Activated T-helper 2 cell treated with anti-CD3 and anti-CD28 coated beads, Interferon-gamma antibody, Interleukin-2, Interleukin-4, amounts not matched to agents 10 μg/mL and 5 μg/mL and 100 μg/mL, durations not matched to agents 14 hours and 24 hours and 36 hours (primary cell): ENCODE data around the gene THYN1. TPM values are rescaled to one million over a fixed set of nuclear protein-coding genes. Genes with fewer than 3 reads are reported as not detected.
A peak's percentile ranks its signal among the peaks of the same experiment; 100 is the strongest.
"Not testable (repeated sequence)": the region's sequence is repeated elsewhere in the genome, so short reads cannot be mapped to it uniquely, and the experiment has no call there.

ENCODE experiments used
- DNase-seq: peaks from one replicate; pipeline ENCODE4 v3.0.0; 2021; ENCODE audit warnings: low spot score
- H3K27ac Mint-ChIP-seq: one replicate; pipeline ENCODE4 v1.8.0; 2021; ENCODE audit warnings: mixed read lengths
- H3K27me3 Mint-ChIP-seq: one replicate; pipeline ENCODE4 v1.8.0; 2021; ENCODE audit warnings: low read depth, mixed read lengths
- H3K36me3 Mint-ChIP-seq: one replicate; pipeline ENCODE4 v1.8.0; 2021; ENCODE audit warnings: low read depth, mixed read lengths
- H3K4me1 Mint-ChIP-seq: one replicate; pipeline ENCODE4 v1.8.0; 2021; ENCODE audit warnings: low read depth, mixed read lengths
- H3K4me3 Mint-ChIP-seq: one replicate; pipeline ENCODE4 v1.8.0; 2021; ENCODE audit warnings: low read depth, mild to moderate bottlenecking, moderate library complexity, mixed read lengths
- H3K9me3 Mint-ChIP-seq: one replicate; pipeline ENCODE4 v1.8.0; 2021; ENCODE audit warnings: mixed read lengths
- intact Hi-C: fragments of 100-400 bp; cut with micrococcal nuclease; formaldehyde crosslinking; loops from one replicate; pipeline ENCODE4 v1.15.1; 2023
- total RNA-seq: library from RNA; stranded (reverse); gene quantifications from 2 replicates; pipeline ENCODE4 v1.2.3, GENCODE V29; 2022

THYN1 gene
- total RNA-seq, 1 donor from 2014 or later, result 60.8 TPM

DNA sequence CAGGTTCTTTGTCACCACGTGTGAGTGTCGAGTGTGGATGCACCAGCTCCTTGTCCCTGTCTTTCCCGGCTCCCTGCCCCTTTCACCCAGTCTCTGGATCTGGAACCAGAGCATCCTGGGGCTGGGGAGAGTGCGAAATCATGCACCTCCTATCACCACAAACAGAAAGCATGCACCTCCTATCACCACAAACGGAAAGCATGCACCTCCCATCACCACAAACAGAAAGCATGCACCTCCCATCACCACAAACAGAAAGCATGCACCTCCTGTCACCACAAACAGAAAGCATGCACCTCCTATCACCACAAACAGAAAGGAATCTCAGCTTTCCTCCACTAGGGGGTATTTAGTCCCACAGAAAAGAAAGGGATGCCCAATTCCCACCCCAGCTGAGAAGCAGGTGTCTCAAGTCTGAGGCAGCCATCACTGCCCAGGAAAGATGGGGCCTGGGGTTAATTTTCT lies 17.1 kb upstream of the THYN1 start:
- Mint-ChIP-seq H3K36me3 (peaks cover 17% of the 10 kb centered on the region), H3K4me3 (peak overlapping the region; percentile 38), H3K27ac (peak overlapping the region; percentile 43), H3K4me1 (peaks cover 68% of the 10 kb centered on the region), H3K9me3 (no peaks in the 10 kb centered on the region), H3K27me3 (no peaks in the 10 kb centered on the region)
- intact Hi-C loops, result no loop called here
- peak; percentile 50 for DNase-seq

DNA sequence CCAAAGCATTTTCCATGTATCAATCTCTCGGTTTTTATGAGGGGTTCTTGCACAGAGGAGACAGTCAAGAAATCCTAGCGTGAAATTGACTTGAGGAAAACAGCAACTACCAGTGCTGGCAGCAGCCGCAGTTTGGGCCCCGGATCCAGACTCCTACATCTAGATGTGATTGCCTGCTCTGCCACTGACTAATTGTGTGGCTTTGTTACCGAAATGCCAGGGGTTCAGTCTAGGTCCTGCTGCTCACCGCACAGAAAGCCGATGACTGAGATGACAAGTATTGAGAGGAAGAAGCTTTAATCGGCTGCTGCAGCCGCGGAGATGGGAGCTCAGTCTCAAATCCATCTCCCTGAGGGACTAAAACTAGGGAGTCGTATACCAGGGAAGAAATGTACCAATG lies 14.8 kb upstream of the THYN1 start:
- intact Hi-C loops, result no loop called here
- no peaks in the 10 kb centered on the region for H3K27me3 Mint-ChIP-seq
- no peaks in the 10 kb centered on the region for H3K9me3 Mint-ChIP-seq
- peaks cover 20% of the 10 kb centered on the region for H3K36me3 Mint-ChIP-seq
- H3K4me1 Mint-ChIP-seq, result peaks cover 50% of the 10 kb centered on the region
- no peak overlapping the region for H3K27ac Mint-ChIP-seq
- DNase-seq, result no peak
- H3K4me3 Mint-ChIP-seq, result no peak overlapping the region

GRCh38 chr11:134267461-134267860 lies 14.3 kb upstream of the THYN1 start:
- H3K4me3 Mint-ChIP-seq, result no peak overlapping the region
- H3K9me3 Mint-ChIP-seq, result no peaks in the 10 kb centered on the region
- peaks cover 16% of the 10 kb centered on the region for H3K36me3 Mint-ChIP-seq
- H3K27me3 Mint-ChIP-seq, result no peaks in the 10 kb centered on the region
- H3K4me1 Mint-ChIP-seq, result peaks cover 45% of the 10 kb centered on the region
- DNase-seq, result no peak
- no peak overlapping the region for H3K27ac Mint-ChIP-seq
- intact Hi-C loops, result no loop called here

- intact Hi-C loops, result no loop called here
- peaks cover 45% of the 10 kb centered on the region for H3K4me1 Mint-ChIP-seq
- H3K36me3 Mint-ChIP-seq, result peaks cover 19% of the 10 kb centered on the region
- H3K9me3 Mint-ChIP-seq, result no peaks in the 10 kb centered on the region
- no peak overlapping the region for H3K27ac Mint-ChIP-seq
- DNase-seq, result no peak
- H3K4me3 Mint-ChIP-seq, result no peak overlapping the region
- no peaks in the 10 kb centered on the region for H3K27me3 Mint-ChIP-seq
Observed at GRCh38 chr11:134266841-134267251, 13.7 kb upstream of the THYN1 start.

DNA sequence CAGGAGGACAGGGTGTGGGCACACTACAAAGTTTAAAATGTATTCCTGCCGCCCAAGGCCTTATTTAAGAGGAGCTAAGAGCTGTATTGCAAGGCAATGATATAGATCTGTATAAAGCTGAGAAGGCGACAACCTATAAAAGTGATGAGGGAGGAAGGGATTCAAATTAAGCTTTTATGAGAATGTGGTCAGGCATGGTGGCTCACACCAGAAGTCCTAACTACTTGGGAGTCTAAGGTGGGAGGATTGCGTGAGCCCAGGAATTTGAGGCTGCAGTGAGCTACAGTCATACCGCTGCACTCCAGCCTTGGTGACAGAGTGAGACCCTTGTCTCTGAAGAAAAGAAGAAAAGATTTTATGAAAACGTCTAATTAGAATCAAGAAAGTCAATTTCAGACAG lies 13.3 kb upstream of the THYN1 start:
- Mint-ChIP-seq H3K36me3 (peaks cover 20% of the 10 kb centered on the region), H3K4me3 (no peak overlapping the region), H3K4me1 (peaks cover 44% of the 10 kb centered on the region), H3K9me3 (no peaks in the 10 kb centered on the region), H3K27me3 (no peaks in the 10 kb centered on the region), H3K27ac (no peak overlapping the region)
- DNase-seq, result no peak
- intact Hi-C loops, result no loop called here

GRCh38 chr11:134264966-134265764 lies 12.0 kb upstream of the THYN1 start:
- no peak overlapping the region for H3K4me3 Mint-ChIP-seq
- no peaks in the 10 kb centered on the region for H3K27me3 Mint-ChIP-seq
- intact Hi-C loops, result no loop called here
- no peak for DNase-seq
- peaks cover 39% of the 10 kb centered on the region for H3K4me1 Mint-ChIP-seq
- H3K36me3 Mint-ChIP-seq, result peaks cover 26% of the 10 kb centered on the region
- H3K27ac Mint-ChIP-seq, result peak overlapping the region; percentile 28
- no peaks in the 10 kb centered on the region for H3K9me3 Mint-ChIP-seq

DNA sequence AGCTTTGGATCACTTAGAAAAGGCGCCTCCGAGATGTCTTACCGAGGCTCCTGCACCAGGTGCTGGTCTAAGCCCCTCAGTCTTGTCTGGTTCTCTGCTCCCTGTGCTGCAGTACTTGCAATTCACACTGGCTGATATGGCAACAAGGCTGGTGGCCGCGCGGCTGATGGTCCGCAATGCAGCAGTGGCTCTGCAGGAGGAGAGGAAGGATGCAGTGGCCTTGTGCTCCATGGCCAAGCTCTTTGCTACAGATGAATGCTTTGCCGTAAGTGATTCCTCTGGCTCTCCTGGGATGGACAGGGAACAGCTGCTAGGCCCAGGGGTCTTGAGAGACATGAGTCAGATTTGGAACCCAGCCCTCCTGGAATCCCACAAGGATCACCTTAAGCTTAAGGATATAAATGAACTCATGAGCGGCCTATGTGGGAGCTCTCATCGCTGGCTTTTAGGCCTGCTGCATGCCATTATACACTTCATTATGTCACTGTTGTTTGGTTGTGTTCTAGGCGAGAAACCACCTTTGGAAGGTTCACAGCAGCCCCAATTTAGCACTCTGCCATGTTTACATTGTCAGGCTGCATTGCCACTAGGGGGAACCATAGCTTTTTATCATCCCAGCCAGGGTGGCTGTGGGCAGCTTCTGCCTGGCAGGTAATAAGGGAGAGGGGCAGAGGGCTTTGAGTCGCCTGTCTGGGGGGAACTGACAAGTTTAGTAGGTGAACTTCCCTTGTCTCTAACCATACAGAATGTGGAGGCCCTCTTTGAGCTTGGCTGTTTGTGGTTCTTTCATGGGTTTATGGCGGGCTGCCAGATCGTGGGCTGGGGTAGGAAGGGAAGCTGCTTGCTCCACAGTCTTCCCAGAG lies 8.7 kb upstream of the THYN1 start:
- peaks cover 31% of the 10 kb centered on the region for H3K4me1 Mint-ChIP-seq
- H3K36me3 Mint-ChIP-seq, result peaks cover 52% of the 10 kb centered on the region
- no peak overlapping the region for H3K27ac Mint-ChIP-seq
- H3K4me3 Mint-ChIP-seq, result no peak overlapping the region
- no peaks in the 10 kb centered on the region for H3K27me3 Mint-ChIP-seq
- intact Hi-C loops, result no loop called here
- H3K9me3 Mint-ChIP-seq, result no peaks in the 10 kb centered on the region
- peak; percentile 27 for DNase-seq

- Mint-ChIP-seq H3K9me3 (no peaks in the 10 kb centered on the region), H3K4me1 (peaks cover 23% of the 10 kb centered on the region), H3K4me3 (no peak overlapping the region), H3K36me3 (peaks cover 46% of the 10 kb centered on the region), H3K27me3 (no peaks in the 10 kb centered on the region), H3K27ac (no peak overlapping the region)
- no peak for DNase-seq
- intact Hi-C loops, result no loop called here
Observed at GRCh38 chr11:134260983-134261382, 7.8 kb upstream of the THYN1 start.

- Mint-ChIP-seq H3K4me3 (no peak overlapping the region), H3K9me3 (no peaks in the 10 kb centered on the region), H3K27ac (peak overlapping the region; percentile 40), H3K4me1 (peaks cover 23% of the 10 kb centered on the region), H3K36me3 (peaks cover 46% of the 10 kb centered on the region), H3K27me3 (no peaks in the 10 kb centered on the region)
- intact Hi-C loops, result no loop called here
- DNase-seq, result no peak
Observed at GRCh38 chr11:134260503-134260902, 7.4 kb upstream of the THYN1 start.

GRCh38 chr11:134258577-134258976 lies 5.4 kb upstream of the THYN1 start:
- H3K9me3 Mint-ChIP-seq, result no peaks in the 10 kb centered on the region
- DNase-seq, result no peak
- H3K36me3 Mint-ChIP-seq, result peaks cover 41% of the 10 kb centered on the region
- H3K27me3 Mint-ChIP-seq, result no peaks in the 10 kb centered on the region
- intact Hi-C loops, result loop anchor here (10.0 kb wide), 1 partner anchor 54 kb away; no protein-coding TSS in a partner anchor
- H3K4me3 Mint-ChIP-seq, result no peak overlapping the region
- peaks cover 29% of the 10 kb centered on the region for H3K4me1 Mint-ChIP-seq
- no peak overlapping the region for H3K27ac Mint-ChIP-seq

DNA sequence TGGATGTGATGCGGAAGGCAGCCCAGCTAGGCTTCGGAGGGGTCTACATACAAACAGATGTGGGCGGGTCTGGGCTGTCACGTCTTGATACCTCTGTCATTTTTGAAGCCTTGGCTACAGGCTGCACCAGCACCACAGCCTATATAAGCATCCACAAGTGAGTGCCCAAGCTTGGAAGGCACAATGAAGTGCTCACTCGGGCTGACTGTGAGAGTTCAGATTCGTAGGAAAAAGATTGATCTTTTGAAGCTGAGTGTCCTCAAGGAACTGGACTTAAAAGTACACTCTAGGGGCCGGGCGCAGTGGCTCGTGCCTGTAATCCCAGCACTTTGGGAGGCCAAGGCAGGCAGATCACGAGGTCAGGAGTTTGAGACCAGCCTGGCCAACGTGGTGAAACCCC lies 3.9 kb upstream of the THYN1 start:
- no peaks in the 10 kb centered on the region for H3K27me3 Mint-ChIP-seq
- H3K36me3 Mint-ChIP-seq, result peaks cover 35% of the 10 kb centered on the region
- no peak overlapping the region for H3K4me3 Mint-ChIP-seq
- intact Hi-C loops, result loop anchor here (10.0 kb wide), 1 partner anchor 52 kb away; no protein-coding TSS in a partner anchor
- H3K4me1 Mint-ChIP-seq, result peaks cover 34% of the 10 kb centered on the region
- no peak for DNase-seq
- no peak overlapping the region for H3K27ac Mint-ChIP-seq
- H3K9me3 Mint-ChIP-seq, result no peaks in the 10 kb centered on the region

DNA sequence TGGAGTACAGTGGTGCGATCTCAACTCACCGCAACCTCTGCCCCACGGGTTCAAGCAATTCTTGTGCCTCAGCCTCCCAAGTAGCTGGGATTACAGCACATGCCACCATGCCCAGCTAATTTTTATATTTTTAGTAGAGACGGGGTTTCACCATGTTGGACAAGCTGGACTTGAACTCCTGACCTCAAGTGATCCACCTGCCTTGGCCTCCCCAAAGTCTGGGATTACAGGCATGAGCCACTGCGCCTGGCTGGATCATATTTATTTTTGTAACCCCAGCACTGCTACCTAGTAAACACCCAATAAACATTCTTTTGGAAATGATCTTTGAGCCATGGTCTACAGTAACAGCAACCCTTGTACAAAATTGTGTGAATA lies 2.0 kb upstream of the THYN1 start:
- Mint-ChIP-seq H3K4me1 (peaks cover 27% of the 10 kb centered on the region), H3K36me3 (peaks cover 30% of the 10 kb centered on the region)
- H3K4me3 Mint-ChIP-seq, DNase-seq, H3K27me3 Mint-ChIP-seq, H3K9me3 Mint-ChIP-seq, H3K27ac Mint-ChIP-seq: not testable (repeated sequence)
- intact Hi-C loops, result loop anchor here (10.0 kb wide), 1 partner anchor 50 kb away; no protein-coding TSS in a partner anchor
